HuH-7 (cell line): Measurements from ENCODE around the gene BCL11B.

Source experiments
- DNase-seq: peaks from one replicate; pipeline ENCODE4 v3.0.0; 2011; ENCODE audit warnings: low spot score

The BCL11B gene

DNA sequence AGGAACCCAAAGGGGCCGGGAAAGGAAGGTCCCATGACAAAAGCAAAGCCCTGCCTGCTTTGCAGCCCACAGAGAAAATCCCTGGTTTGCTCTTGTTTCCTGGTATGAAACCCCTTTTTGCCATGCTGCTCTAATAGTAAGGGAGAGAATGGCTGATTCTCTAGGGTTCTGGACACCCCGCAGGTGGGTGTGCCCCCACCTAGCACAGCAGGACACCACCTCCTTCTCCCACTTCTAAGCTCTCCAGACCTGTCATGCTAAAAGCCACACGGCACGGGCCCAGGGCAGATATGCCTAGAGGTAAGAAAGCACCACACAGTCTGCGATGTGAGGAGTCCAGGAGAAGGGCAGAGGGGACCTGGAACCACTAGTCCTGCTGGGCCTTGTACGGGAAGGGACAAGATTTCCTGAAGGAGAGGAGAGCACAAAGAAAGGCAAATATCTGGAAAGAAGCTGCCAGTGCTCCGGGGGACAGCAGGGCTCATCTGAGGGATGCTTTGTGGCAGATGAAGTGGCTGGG, 113.3 kb downstream of the BCL11B start:
- no peak for DNase-seq

DNA sequence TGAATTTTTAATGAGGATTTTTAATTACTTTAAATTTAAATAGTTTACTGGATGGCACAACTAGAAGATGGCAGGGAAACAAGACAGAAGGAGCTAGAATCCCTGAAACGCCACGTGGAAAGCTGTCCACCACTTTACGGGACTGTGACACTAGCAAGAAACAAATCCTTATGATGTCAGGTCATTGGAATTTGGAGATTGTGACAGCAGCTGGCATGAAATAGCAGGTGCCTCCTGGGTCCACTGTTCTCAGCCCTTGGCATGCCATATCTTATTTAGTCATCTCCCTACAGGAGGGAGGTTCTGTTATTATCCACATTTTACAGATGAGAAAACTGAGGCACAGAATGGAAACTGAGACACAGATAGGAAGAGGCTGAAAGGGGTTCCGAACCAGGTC, 113.8 kb downstream of the BCL11B start:
- no peak for DNase-seq

DNA sequence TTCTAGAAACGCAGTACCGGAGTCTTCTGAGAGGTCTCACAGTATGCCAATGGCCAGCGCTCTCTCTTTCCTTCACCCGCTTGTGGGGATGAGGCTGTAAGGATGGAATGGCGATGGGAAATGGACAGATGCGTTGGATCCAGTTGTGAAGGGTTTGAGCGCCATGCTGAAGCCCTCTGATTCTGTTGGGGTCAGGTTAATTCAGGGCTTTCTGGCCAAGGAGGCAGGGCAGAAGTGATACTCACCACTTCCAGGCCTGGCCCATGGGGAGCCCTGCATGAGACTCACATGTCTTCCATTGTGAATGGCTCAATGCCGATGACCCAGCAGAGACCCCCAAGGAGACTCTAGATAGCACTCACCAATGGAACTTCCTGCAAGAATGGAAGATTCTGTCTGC, 114.3 kb downstream of the BCL11B start:
- DNase-seq = no peak

- no peak for DNase-seq
Measured at GRCh38 chr14:99157246-99157645, 114.8 kb downstream of the BCL11B start.

DNA sequence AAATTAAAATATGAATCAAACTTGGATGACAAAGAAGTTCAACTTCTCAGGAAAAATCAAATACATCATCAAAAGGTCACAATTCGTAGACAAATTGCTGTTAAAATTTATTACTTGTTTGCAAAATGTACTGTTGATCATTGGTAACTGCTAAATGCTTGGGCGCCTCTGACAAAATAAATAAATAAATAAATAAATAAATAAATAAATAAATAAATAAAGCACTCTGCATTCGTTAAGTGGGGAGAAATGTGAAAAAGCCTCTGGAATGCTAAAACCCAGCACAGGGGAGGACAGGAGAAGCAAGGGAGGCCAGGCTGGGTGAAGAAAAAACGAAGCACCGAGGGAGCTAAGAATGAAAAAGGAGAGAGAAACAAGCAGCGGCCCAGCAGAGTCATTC, 115.2 kb downstream of the BCL11B start:
- no peak for DNase-seq

DNA sequence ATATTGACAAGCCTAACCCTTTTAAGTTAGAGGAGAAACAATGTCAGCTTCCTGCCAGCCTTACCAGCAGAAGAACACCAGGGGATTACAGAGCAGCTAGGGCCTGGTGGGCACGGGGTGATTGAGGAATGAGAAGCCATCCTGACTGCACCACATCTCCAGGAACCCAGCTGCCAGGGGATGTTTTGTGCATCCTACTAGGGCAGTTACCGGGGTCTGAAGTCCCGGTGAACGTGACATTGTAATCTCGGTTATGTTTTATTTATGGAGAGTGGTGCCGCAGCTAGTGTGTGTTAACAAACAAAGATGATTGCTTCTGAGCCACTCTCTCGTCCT, 115.9 kb downstream of the BCL11B start:
- no peak for DNase-seq

GRCh38 chr14:99155173-99156089, 116.6 kb downstream of the BCL11B start:
- DNase-seq = no peak

DNA sequence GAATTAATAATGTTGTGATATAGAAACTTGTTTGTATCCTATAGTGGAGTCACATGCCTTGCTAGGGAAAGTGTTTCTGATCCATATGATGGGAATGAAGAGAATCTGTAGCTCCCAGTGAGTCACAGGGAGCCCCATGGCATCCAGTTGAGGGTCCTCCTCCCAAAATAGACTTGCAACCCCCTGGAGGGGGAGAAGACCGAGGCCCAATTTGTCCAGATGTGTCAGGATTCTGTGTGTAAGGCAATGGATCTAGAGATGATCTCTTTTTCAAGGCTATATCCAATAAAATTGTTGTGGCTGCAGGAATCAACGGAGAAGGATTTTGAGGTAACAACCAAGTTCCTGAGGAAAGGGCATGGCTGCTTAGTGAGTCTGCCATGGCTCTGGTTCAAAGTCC, 121.8 kb downstream of the BCL11B start:
- no peak for DNase-seq

- DNase-seq = no peak
Measured at GRCh38 chr14:99148861-99149610, 123.0 kb downstream of the BCL11B start.

- DNase-seq = no peak
Measured at GRCh38 chr14:99148131-99148530, 123.9 kb downstream of the BCL11B start.

DNA sequence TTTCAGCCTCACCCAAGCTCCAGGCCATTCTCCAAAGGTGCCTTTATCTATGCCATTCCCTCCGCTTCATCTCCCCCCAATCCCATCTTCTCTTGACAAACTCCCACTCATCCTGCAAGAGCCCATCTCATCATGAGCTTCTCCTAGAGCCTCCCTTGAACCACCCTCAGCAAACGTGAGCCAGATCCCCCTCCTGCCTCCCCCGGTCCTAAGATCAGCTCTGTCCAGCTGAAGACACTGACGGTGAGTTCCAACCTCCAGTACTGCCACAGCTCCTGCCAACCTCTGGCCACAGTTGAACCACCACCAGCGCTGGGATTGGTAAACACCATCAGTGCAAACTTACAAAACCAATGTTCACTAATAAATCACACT, 124.6 kb downstream of the BCL11B start:
- DNase-seq = no peak

DNA sequence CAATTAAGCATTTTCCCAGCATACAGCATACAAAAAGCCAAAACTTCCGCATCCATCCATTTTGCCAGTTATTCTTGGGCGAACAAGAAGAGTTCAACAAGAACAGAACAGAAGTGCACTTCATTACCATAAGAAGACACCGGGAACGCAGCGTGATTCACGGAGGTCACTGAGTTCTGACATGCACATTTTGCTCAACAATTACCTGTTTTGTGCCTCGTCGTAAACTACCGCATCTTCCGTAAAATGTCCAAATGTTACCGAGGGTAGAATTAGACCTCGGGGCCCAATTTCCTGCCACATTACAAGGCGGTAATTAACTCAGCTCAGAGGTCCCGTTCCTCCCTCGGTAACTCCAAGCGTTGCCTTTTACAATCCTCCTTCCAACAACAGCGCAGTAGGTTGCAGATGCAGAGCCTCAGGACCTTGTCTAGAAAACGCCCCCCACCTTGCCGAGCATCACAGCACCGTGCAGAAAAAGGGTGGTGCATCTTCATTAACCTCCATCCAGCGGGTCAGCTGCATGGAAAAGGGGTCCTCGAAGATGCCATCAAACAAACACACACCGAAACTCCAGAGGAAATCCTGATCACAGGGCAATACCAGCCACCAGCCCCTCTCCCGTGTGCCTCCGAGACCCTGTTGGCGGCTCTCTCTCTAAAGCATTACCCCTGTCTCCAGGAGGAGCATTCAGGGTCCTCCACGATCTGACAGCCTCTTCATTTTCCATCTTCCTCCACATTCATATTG, 125.2 kb downstream of the BCL11B start:
- DNase-seq = no peak

- DNase-seq = no peak
Measured at GRCh38 chr14:99145307-99145706, 126.7 kb downstream of the BCL11B start.

DNA sequence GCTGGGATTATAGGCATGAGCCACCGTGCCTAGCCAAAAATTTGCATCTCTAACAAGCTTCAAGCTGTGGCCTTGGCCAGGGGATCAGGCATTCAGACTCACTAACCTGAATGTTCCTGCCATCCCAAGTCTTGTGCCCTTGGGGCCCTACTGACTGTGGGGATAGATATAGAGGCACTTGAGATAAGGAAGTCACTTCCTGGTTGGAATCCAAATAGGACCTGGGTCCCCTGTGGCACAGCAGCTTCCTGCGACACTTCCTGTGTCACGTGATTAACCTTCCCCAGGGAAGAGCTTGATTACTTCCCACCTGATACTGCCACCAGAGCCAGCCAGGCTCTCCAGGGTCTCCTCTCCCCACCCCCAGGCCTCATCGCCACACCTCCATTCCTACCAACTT, 128.2 kb downstream of the BCL11B start:
- no peak for DNase-seq

DNA sequence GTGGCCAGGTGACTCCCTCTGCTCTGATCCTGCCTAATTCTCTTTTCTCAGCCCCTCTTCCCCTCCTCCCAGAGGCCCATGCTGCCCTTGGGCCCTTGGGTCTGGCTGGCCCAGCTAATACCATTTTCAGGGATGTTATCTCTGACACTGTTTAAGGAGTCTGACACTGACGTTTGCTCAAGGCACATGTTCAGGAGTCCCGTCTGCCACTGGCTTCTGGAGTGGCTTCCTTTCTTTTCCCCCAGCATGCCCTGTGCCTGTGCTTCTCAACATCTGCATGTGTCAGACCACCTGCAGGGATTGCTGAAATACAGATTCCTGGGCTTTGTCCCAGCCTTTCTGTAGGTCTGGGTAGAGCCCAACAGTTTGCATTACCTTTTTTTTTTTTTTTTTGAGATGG, 128.9 kb downstream of the BCL11B start:
- no peak for DNase-seq

DNA sequence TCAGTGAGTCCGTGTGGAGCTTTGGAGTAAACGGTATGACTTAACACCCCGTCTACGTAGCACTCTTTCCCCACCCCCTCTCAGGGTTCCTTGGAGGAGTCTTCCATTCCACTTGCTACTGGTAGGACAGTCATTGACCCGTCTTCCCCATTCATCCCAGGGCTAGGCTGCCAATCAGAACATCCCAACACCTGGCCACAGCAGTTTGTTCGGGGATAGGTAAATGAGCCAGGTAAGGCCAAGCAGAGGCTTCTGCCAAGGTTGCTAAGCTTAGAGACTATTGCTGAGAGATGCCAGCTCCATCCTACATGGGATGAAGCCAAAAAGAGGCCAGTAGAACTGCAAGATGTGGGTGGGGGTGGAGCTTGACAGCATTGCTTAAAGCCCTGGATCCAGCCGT, 130.8 kb downstream of the BCL11B start:
- DNase-seq = no peak

DNA sequence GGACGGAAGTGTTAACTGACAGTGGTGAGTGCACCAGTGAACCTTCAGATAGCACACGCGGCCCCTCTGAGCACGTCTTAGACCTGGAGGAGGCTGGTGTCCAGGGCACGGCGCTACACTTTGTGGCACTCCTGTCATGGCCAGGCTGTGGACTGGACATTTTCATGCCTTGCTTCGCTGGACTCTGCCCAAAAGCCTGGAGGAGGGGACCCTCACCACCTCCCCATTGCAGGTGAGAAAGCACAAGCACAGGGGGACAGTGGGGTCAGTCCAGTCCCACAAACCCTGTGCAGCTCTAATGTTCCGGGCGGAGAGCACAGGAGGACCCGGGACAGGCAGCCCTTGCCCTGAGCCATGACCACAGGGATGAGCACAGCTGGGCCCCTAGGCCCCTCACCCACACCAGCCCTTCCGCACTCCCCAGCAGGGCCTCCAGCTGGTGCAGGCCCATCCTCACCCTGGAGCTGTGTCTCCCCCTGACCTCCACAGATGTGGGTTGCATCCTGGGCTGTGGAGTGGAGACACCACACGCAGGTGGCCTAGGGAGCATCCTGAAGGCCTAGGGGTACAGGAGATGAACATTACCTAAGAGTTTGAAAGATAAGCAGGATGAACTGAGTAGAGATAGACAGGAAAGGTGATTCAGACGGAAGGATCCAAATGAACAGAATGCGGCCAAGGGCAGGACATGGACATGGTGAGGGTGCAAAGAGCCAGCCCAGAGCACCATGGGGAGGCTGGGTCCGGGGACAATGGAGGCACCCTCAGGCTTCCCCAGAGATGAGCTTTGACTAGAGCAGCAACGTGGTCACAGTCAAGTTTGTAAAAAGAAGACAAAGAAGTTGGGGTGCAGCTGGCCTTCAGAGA, 132.8 kb downstream of the BCL11B start:
- DNase-seq = no peak

GRCh38 chr14:99137913-99138571, 134.0 kb downstream of the BCL11B start:
- DNase-seq = no peak

GRCh38 chr14:99137001-99137700, 134.8 kb downstream of the BCL11B start:
- DNase-seq = no peak

DNA sequence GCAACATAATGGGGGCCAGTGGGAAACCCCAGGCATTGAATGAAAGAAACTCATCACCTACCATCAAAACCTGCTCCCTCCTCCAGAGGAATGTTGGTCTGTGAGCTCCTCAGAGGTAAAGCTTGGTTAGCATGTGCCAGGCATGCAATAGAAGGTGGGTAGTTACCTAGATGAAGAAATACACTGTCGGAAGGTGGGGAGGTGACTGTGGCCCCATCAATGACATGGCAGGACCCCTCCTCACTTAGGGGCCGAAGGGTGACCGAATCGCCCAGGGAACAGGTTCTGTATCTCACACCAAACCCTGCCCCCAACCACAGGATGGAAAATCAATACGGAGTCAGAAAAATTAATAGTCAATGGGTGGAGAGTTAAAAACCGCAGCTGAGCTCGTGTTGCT, 135.6 kb downstream of the BCL11B start:
- DNase-seq = no peak

GRCh38 chr14:99136047-99136400, 136.0 kb downstream of the BCL11B start:
- no peak for DNase-seq
